ENCODE results near the gene GSG1L2. TPM values are rescaled to one million over a fixed set of nuclear protein-coding genes. Genes with fewer than 3 reads are reported as not detected.

Gene GSG1L2
- polyA plus RNA-seq, 4 donors = not detected

GRCh38 chr17:9825641-9826150, 3.8 kb upstream of the GSG1L2 start, which contains the start of gene GLP2R:
Gene GLP2R, plus strand, starts transcription at chr17:9825924. Its CDS starts 140 bp downstream, at chr17:9826064.
- no peak for DNase-seq (ENCODE audit: low read depth in 4 of 4, low spot score in 2 of 4)

GRCh38 chr17:9824797-9825338, 3.0 kb upstream of the GSG1L2 start:
- no peak for DNase-seq (ENCODE audit: low read depth in 4 of 4, low spot score in 2 of 4)

- DNase-seq (ENCODE audit: low read depth in 4 of 4, low spot score in 2 of 4) = no peak
These were observed 2.2 kb upstream of the GSG1L2 start for GRCh38 chr17:9824094-9824493.

DNA sequence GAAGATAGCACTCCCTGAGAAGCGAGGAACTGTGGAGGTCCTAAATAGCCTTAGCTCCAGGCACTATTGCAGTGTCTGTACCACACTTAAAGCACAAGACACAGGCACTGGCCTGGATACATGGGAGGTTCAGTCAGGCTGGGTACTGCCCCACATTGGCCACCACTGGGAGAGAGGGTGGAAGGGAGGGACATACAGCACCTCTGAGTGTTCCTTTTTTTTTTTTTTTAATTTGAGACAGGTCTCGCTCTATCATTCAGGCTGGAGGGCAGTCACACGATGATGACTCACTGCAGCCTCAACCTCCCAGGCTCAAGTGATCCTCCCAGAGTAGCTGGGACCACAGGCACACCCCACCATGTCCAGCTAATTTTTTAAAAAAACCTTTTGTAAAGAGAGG, 1.4 kb downstream of the GSG1L2 start:
- no peak for DNase-seq (ENCODE audit: low read depth in 4 of 4, low spot score in 2 of 4)

GRCh38 chr17:9818760-9819159, 3.1 kb downstream of the GSG1L2 start:
- DNase-seq (ENCODE audit: low read depth in 4 of 4, low spot score in 2 of 4) = no peak

DNA sequence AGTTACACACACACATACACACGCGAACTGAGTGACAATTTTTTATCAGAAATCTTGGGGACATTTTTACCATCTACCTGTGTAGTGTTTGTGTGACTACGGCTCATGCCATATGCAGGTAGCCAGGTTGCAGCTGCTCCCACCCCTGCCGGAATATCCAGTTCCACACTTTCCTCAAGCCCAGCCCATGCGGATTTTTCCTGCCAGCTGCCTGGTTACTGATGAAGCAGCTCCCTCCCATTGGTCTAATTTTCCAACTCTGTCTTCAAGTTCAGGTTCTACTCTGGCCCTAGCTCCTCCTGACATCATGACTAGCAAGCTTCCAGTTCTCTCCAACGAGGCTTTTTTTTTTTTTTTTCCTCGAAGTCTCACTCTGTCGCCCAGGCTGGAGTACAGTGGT, 4.8 kb downstream of the GSG1L2 start:
- peak in 3 of 4 donors; percentile 21 to 47 (median 22) for DNase-seq (ENCODE audit: low read depth in 4 of 4, low spot score in 2 of 4)

GRCh38 chr17:9816472-9816871, 5.4 kb downstream of the GSG1L2 start:
- no peak for DNase-seq (ENCODE audit: low read depth in 4 of 4, low spot score in 2 of 4)

DNA sequence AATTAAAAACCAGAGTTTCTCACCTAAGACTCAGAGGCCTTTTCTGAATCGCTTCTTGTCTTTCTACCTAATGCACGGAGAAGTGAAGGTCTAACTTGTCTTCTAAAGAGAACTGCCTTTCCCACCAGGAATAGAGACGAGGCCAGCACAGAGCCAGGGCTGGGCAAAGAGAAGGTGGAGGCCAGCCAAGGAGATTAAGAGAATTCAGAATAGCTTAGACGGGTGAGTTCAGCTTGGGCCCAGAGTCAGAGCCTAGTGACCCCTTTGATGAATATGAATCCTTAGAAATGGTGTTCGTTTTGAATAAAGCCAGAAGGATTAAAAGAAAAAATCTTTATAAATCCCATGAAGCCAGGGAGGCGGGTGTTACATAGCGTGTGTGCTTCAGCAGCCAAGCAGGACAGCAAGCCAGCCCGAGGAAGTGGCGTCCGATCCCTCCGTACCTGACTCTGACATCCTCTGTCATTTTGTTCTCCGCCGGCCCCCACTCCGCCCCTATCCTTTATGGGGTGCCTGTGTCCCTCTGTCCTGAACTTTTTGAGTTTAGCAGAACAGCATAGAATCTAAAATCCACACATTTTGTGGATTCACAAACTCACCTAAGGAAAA, 7.4 kb downstream of the GSG1L2 start:
- DNase-seq (ENCODE audit: low read depth in 4 of 4, low spot score in 2 of 4) = no peak

DNA sequence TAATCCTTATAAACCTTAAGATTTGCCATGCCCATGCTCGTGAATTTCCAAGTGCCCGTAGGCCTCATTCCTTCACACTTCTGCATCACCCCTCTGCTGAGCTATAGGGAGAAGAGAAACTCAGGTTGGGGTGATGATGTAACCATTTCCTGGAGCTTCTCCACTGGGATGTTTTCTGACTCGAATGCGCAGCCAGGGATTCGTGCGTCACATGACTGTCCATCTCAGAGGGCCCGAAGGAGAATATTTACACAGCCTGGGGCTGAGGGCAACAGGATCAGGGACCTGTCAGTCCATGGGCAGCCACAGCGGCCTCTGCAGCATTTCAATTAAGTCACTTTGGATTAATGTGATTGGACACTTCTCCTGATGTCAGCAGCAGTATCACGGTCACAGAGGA, 8.7 kb downstream of the GSG1L2 start:
- DNase-seq (ENCODE audit: low read depth in 4 of 4, low spot score in 2 of 4) = no peak

DNA sequence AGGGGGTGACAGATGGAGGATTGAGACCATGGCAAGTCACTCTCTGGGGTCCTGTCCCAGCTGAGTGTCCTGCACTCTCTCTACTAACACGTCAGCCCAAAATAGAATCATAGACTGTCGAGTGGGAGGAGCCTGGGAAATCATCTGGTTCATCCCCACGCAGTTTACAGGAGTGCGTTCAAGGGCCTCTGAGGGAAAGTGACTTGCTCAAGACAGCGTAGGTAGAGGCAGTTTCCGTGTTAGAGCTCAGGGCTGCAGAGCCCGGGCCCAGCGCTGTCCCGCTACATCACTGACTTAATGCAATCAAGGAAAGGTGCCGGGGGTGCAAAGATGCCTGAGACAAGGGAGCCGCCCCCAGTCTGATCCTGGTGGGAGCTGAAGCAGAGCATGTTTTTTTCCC, 10.3 kb downstream of the GSG1L2 start:
- DNase-seq (ENCODE audit: low read depth in 4 of 4, low spot score in 2 of 4) = no peak

GRCh38 chr17:9811086-9811485, 10.8 kb downstream of the GSG1L2 start:
- DNase-seq (ENCODE audit: low read depth in 4 of 4, low spot score in 2 of 4) = no peak

DNA sequence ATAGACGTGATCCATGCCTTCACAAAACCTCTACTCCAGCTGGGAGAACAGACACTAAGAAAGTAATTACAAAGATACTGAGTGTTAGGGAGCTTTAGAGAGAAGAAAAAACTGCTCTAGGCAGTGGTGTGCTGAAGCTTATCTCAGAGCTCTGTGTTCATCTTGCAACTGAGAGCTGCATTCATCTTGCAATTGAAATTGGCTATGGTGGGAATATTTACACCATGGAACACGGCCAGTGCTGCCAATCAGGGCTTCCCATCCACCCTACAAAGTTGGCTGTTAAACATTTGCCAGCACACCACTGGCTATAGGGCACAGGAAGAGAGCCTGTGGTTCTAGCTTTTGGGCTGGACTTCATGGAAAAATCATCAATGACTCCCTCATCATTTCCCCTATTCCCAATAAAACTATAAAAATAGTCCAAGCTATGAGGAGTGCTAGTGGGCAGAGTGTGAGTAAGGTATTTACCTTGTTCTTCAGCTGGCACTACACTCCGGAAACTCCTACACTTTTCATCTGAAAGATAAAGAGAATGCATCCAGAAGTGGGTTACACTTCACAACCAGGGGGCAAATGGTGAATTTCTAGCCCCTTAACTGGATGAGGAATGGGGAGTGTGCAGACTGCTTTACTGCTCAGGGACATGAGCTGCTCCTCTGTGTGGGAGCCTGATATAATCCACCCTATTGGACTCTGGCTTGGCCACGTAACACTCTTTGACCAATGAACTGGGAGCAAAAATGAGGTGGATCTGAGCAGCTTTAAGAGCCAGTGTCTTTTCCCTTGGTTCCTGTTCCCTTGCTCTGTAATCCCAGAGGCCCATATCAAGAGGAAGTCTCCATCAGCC, 11.6 kb downstream of the GSG1L2 start:
- no peak for DNase-seq (ENCODE audit: low read depth in 4 of 4, low spot score in 2 of 4)

- no peak for DNase-seq (ENCODE audit: low read depth in 4 of 4, low spot score in 2 of 4)
These were observed 12.5 kb downstream of the GSG1L2 start for GRCh38 chr17:9809409-9809808.

GRCh38 chr17:9806699-9807098, 15.2 kb downstream of the GSG1L2 start:
- no peak for DNase-seq (ENCODE audit: low read depth in 4 of 4, low spot score in 2 of 4)

DNA sequence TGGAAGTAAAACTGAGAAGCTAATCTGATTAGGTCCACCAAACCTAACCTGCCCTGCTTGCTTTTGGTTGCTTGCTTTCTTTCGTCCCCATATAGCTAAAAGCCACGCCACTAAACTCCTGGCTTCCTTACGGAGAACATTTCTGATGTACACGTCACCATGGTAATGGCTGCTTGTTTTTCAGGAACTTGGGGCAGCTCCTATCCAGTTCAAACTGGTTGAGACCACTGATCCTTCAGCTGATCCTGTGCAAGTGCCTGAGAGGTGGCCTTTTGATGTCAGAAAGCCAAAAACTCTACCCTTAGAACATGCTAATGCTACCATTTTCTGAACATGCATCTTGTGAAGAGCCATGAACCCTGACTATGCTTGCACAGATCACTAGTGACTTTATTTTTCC, 16.1 kb downstream of the GSG1L2 start:
- DNase-seq (ENCODE audit: low read depth in 4 of 4, low spot score in 2 of 4) = no peak

- DNase-seq (ENCODE audit: low read depth in 4 of 4, low spot score in 2 of 4) = no peak
These were observed 19.2 kb downstream of the GSG1L2 start for GRCh38 chr17:9802697-9803096.

- DNase-seq (ENCODE audit: low read depth in 4 of 4, low spot score in 2 of 4) = no peak
These were observed 19.6 kb downstream of the GSG1L2 start for GRCh38 chr17:9802294-9802693.

DNA sequence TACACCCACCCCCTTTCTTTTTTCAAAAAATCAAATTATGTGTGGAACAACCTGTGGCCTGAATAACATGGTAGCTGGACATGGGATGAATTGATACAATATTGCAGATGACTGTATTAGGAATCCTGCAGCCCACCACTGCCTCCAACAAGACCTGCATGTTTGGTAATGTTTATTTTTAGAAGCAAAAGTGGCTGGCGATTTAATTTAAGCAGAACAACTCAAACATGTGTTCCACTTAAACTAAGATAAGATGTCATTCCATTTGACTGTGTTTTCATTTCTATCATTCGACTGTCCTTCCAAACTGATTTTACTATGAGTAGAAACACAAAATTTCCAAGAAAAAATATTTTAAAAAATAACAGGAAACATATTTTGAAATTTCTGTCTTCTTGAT, 20.4 kb downstream of the GSG1L2 start:
- DNase-seq (ENCODE audit: low read depth in 4 of 4, low spot score in 2 of 4) = no peak

DNA sequence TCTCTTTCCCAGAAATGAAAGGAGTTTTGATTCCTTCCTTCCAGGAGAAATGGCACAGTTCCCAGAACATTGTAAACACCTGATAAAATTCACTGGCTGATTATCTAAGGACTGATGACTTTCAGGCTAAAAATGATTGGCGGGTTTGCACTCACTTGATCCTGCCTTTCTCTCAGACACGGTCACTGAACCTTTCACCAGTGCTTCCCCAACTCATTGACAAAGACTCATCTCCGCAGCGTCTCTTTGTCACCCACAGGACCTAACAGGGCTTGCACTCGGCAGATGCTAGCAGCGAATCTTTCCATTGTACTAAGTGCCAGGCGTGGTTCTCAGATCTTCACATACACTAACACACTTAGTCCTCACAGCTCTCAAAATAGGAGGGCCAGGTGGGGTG, 23.2 kb downstream of the GSG1L2 start:
- no peak for DNase-seq (ENCODE audit: low read depth in 4 of 4, low spot score in 2 of 4)

- no peak for DNase-seq (ENCODE audit: low read depth in 4 of 4, low spot score in 2 of 4)
These were observed 23.9 kb downstream of the GSG1L2 start for GRCh38 chr17:9798008-9798407.

- no peak for DNase-seq (ENCODE audit: low read depth in 4 of 4, low spot score in 2 of 4)
These were observed 29.6 kb downstream of the GSG1L2 start for GRCh38 chr17:9792181-9792840.

All from left renal cortex interstitium (tissue), 4 donors.